ENCODE data around the gene CASP12. TPM values are rescaled to one million over a fixed set of nuclear protein-coding genes. Genes with fewer than 3 reads are reported as not detected.

Gene CASP12
- total RNA-seq, 1 experiment from 2014 or later: not detected

DNA sequence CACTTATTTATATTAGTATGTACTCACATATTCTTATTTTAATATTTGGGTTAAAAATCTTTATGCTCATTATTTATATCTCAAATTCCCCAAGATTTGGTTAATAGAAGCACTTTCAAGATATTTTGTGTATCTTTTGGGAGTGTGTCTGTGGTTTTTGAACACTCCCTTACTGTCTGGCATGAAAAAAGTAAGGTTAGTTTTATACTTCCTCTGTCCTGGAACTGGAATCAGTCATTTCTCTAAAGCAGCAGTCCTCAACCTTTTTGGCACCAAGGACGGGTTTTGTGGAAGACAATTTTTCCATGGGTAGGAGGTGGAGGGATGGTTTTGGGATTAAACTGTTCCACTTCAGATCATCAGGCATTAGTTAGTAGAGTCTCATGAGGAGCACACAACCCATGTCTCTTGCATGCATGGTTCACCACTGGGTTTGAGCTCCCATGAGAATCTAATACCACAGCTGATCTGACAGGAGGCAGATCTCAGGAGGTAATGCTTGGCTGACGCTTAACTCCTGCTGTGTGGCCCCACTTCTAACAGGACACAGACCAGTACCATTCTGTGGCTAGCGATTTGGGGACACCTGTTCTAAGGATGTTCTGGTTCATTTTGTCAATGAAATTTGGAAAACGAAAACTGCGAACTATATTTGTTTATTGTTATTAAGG lies 60.2 kb downstream of the CASP12 start:
- no peak for DNase-seq (ENCODE audit: low spot score)

DNA sequence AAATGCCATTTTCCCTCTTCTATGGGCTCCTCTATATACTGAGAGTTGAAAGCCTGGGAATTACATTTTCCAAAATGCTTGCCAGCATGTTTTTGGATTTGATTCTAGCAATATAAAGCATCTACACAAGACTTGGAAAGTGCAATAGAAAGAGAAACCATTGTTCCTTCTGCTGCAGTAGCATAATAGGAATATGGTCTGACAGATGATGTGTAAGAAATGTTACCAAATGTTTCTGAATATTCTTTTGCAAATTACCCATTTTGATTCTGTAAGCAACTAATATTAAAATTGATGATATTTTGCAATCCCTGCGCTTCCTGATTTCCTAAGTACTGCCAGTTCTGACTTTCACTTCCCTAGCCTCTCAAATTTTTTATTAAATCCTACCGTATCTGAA lies 61.6 kb downstream of the CASP12 start:
- DNase-seq (ENCODE audit: low spot score): no peak

Other genes with a start within 250 kb of the CASP12 start
- 64.9 and 89.0 TPM in 2 replicates for gene CASP4, start 70.1 kb upstream of the CASP12 start, total RNA-seq (2014; rRNA removed; shearing (Covaris generic))
- gene CASP5, start 124.7 kb upstream of the CASP12 start, total RNA-seq (2014; rRNA removed; shearing (Covaris generic)): not detected in 2 replicates
- 3.1 and 5.1 TPM in 2 replicates for gene CASP1, start 136.7 kb upstream of the CASP12 start, total RNA-seq (2014; rRNA removed; shearing (Covaris generic))
- gene CARD16, start 146.9 kb upstream of the CASP12 start, total RNA-seq (2014; rRNA removed; shearing (Covaris generic)): 16.1 and 26.8 TPM in 2 replicates
- gene CARD18, start 241.3 kb upstream of the CASP12 start, total RNA-seq (2014; rRNA removed; shearing (Covaris generic)): not detected in 2 replicates